HG02938 (cell line): ENCODE measurements around the gene LY6G6D.

Experiments used
- ATAC-seq: cut with Tn5 transposase; IDR thresholded peaks from one replicate; pipeline ENCODE4 v1.9.1; 2021; ENCODE audit warnings: mild to moderate bottlenecking, moderate library complexity; ENCODE audit not compliant: unreplicated experiment

Gene LY6G6D

DNA sequence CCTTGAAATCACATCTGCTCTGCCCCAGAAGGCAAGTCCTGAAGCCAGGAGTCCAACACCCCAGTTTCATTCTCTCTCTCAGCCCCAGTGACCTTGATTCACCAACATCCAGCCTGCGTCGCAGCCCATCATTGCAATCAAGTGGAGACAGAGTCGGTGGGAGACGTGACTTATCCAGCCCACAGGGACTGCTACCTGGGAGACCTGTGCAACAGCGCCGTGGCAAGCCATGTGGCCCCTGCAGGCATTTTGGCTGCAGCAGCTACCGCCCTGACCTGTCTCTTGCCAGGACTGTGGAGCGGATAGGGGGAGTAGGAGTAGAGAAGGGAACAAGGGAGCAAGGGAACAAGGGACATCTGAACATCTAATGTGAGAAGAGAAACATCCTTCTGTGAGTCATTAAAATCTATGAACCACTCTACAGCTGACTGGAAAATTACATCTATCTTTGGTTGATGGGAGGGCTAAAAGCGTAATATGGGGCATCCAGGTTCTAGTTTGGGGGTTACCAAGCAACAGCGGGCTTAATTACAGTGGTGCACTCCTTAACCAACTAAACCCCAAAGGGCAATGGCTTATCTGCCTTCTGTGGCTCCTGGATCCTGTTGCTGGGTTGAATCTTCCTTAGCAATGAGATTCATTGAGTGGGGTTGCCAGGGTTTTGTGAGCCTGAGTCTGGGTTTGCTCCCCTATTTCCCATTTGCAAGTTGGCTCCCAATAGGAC lies 2.5 kb downstream of the LY6G6D start:
- ATAC-seq = no peak

DNA sequence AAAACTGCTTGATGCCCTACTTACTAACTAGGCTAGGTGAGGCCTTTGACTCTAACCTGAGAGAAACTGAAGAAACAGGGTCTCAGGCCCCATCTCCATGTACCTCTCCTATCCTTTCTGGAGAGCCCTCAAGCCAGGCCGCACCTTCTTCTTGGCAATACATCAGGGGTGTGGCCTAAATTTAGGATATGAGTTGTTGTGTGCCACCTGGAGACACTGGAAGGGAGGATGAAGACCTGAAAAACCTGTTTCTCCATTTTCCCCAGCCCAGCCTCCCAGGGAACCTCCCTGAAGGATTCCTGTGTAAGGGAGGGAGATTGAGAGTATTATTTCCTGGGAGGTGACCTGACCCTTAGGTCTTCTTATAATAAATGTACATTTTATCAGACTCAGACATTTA lies 3.1 kb downstream of the LY6G6D start:
- ATAC-seq = no peak

DNA sequence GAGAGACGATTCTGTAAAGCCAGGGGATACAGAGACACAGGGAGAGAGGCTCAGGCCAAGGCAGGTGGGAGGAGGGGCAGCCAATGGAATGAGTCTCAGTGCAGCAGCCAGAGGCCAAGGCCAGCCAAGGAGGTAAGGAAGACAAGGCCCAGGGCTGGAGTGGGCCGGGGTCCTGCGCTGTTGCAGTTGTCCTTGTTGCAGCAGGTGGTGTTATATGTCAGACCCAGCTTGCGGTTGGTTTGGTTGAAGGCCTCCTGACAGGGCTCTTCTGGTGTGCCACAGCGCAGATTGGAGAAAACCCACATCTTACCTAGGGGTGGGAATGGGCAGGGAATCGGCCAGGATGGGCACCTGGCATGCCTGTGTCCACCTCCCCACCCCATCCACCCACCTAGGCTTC lies 3.9 kb downstream of the LY6G6D start:
- ATAC-seq = no peak

DNA sequence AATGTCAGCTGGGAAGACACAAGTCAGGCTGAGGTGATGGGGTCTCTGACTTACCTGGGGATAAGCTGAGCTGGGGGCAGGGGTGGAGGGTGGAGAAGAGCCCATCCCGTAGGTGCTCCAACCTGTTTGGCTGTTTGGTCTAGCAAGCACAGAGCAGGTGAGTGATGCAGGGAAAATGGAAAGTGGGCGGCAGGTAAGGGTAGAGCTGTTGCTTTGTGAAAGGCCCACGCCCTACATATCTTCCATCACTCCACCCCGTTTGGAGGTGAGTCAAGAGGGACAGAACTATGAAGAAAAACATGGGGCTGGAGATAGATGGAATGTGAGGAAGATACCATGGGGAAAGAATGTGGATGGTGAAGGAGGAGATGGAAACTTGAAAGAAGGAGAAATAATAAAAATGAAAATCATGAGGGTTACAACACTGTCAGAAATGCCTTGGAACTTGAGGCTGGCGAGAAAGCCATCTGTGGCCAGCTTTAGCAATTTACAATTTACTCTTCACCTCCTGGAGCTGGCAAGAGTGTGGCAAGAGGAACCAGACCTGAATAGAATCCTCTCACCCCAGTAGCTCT lies 5.1 kb downstream of the LY6G6D start:
- ATAC-seq = no peak

DNA sequence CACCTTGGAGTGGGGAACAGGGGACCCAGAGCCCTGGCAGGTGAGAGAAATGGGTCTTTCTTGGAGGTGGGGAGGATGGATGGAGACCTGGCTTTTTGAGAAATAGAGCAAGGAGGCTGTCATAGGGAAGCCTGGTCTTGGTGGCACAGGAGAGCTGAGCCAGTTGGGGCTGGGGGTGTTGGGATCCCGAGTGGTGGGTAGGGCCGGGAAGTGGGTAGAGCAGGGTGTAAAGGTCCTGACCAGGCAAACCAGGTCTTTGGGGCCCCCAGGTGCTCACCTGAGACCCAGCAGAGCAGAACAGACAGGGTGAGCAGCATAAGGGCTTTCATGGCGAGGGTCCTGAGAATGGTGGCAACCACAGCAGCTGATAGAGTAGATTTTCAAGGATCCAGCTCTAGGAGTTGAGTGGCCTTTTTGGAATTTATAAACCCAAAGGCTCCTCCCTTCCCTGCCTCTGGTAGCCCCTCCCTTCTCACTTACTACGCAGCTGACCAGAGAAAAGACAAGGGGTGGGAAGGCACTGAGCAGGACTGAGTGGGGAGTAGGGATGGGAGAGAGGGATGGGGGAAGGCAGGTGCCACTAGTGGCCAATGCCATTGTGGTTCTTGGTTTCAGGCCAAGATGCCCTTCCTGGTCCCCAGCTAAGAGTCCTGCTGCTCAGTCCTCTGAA lies 6.3 kb downstream of the LY6G6D start, which contains the start of gene LY6G6C:
Gene LY6G6C (minus strand): TSS at position 396 of the 670 bp plus-strand sequence. CDS start 67 bp downstream, at position 329.
- no peak for ATAC-seq

- no peak for ATAC-seq
These were observed 7.0 kb downstream of the LY6G6D start for GRCh38 chr6:31722173-31722572.

DNA sequence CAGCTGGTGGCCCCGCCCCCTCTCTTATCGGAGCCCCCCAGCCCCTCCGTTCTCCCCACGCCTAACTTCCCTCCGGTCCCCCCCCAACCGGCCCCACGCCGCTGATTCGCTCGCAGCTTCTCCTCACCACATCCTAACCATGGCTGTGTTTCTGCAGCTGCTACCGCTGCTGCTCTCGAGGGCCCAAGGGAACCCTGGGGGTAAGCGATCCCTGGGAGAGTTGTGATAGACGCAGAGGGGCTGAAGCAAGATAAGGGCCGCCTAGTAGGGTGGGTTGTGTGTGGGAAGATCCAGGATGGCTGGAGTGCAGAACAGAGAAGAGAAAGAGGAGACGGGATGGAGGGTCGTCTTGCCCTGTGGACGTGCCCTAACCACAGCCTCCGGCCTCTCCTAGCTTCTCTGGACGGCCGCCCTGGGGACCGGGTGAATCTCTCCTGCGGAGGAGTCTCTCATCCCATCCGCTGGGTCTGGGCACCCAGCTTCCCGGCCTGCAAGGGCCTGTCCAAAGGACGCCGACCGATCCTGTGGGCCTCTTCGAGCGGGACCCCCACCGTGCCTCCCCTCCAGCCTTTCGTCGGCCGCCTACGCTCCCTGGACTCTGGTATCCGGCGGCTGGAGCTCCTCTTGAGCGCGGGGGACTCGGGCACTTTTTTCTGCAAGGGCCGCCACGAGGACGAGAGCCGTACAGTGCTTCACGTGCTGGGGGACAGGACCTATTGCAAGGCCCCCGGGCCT lies 8.3 kb downstream of the LY6G6D start, which contains the start of gene MPIG6B:
Gene MPIG6B (plus strand): TSS at position 129 of the 735 bp plus-strand sequence. CDS start 11 bp downstream, at position 140.
- ATAC-seq = no peak

DNA sequence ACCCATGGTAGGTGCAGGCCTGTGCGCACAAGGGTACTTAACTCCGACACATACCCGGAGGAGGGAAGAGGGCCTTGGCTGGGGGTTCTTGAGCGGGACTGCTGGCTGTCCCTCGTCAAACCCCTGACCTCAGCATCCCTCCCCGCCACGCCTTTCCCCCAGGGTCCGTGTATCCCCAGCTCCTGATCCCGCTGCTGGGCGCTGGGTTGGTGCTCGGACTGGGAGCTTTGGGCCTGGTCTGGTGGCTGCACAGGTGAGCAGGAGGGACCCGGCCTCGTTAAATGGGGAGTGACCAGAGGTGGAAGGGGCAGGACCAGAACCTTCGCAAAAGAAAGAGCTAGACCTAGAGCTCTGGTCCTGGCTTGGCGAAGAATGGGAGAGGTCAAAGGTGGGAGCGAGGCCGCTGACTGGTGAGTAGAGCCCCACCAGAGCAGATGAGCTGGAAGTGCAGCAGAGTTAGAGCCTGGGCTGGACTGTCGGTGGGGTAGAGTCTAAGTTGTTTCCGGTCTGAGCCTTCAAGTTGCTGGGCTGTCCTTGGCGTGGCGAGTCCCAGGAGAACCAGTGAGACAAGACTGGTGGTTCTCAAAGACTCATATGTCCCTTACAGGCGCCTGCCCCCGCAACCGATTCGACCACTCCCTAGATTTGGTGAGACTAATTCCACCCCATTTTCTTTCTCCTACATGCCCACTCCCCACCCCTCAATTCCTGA lies 9.0 kb downstream of the LY6G6D start:
- no peak for ATAC-seq

DNA sequence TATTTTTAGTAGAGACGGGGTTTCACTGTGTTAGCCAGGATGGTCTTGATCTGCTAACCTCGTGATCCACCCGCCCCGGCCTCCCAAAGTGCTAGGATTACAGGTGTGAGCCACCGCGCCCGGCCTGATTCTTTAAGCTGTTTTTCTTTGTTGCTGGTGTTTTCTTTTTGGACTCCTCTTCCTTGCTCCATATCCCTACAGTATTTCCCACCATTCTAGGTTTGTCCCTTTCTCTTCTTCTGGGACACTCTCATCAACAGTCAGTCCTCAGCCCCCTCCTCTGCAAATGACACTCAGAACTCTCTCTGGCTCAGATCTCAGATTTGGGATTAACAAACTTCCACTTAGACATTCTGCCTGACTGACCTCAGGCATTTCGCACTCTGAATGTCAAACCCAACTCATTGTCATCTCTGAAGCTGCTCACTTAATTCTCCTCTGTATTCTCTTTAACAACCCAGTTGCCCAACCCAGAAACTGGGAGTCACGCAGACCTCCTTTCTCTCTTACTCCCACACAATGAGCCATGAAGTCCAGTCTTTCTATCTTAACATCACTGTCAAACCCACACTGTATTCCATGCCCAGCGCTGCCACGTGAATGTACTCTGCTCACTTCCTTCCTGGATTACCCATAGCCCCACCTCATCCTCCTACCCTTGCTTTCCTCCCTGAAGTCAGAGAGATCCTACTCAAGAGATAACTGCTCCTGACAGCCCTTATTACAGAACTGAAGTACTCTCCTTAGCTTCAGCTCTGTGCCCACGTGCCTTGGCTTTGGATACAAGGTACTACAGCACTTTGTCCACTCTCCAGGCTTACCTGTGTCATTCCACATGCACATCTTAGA lies 10.6 kb downstream of the LY6G6D start:
- ATAC-seq = no peak

DNA sequence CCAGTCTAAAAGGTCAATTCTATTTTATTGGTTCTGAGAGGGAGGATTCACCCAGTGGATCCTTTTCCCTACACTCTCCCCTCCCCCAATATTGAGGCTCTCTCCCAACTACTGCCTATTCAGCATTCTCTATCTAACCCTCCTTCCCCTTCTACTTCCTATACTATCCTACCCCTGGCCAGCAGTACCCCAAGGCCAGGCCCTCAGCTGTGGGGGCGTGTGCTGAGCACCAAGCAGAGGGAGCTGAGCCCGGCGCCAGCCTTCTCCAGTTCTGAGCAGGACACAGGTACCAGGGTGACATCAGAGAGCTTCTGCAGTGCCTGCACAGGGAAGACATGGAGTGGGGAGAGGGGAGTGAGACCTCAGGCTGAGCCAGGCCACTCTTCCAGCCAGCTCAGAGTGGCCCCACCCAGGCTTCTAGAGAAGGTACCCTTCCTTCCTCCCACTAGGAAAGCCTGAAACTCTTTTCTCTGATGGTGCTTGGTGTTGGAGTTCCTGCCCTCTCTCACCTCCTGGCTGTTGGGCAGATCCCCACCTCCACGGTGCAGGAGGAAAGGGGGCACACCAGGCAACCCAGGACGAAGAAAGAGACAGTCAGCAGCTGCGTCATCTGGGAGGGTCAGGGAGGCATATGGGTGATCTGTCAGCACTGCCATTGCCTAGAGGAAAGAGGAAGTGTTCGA lies 12.0 kb downstream of the LY6G6D start:
- peak; percentile 65 for ATAC-seq

DNA sequence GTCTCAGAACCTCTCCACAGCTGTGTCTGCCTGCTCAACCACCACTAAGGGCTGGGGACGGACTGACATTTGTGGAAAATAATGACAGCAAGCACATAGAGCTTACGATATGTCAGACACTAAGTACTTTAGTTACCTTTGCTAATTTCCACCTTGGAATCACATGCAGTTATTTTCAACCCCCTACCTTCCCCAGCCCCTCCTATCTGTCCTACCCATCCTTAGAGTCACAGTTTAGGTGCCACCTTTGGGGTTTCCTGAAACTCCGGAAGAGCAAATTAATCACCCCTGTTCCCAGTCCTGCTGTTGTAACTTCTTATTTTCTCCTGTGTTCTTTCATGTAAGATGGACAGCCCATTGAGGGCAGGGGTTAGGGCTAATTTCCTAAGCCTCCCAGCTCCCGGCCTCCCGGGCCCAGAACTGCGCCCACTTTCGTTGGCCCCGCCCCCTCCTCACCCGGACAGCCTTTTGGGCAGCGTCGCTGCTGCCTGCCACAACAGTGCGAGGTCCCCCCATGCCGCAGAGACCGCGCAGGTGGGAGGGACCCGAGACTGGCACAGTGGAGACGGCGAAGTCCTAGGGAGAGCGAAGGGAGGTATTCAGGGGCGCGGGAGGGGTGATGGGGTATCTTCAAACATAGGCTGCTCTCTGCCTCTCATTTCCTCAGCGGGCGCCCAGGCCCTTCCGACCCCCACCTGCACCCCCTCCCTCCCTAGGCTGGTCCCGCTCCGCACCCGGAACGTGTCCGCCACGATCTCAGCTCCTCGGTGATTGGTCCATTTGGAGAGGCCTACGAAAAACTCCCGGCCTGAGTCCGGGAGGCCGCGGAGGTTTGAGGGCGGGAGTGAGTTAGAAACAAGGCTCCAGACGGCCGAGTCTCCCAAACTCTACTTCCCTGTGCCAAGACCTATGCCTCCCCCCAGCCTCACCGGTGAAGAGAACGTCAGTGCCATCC lies 12.8 kb downstream of the LY6G6D start:
- ATAC-seq = no peak

DNA sequence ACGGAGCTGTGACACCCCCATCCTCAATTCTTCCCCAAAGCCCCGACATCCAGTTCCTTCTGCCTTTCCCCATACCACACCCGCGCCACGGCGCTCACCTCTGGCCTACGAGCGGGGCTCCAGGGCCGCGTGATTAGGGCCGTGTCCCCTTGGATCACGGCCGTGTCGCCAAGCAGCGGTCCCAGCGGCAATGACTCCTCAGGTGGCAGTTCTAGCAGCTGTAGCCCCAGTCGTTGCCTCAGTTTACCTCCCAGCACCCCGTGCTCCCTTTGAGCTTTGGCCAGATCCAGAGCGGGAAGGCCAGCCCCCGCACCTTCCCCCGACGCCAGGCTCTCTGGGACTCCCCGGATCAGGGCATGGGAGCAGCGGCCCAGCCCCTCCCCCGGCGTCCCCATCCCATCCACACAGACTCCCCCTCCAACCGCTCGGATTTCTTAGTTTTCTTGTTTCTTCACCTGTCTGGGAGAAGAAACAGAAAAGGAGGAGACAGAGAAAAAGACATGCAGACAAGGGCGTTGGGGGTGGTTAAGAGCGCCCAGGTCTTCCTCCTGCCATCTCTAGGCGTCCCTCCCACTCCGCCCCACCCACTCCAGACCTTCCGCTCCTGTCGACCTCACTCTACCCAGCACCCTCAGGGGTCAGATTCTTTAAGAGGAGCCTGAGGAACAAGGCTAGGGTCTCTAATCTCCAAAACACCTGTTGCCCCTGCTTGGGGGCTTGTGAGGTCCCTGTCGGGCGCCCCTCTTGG lies 13.8 kb downstream of the LY6G6D start, which contains the start of gene DDAH2:
Gene DDAH2 (minus strand): TSS at position 533 of the 748 bp plus-strand sequence. CDS start 138 bp downstream, at position 395.
- ATAC-seq = peak; percentile 5

DNA sequence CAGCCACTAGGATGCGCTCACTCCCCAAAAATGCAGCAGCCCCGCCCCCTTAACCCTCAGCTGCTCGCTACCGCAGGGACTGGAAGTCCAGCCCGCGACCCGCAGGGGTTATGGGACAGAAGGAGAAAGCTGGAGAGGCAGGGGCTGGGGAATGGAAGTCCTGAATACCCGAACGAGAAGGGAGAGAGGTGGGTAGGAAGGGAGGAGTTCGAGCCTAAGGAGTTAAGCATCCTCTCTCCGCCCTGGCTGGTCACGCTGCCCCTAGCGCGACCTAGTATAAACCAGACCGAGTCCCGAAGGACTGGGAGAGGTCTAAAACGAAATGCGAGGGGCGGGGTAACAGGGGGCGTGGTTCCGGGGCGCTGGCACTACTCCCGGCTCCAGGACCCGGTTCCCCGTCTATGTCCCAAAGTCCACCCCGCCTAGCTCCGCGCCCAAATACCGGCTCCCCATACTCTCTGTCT lies 14.4 kb downstream of the LY6G6D start:
- peak; percentile 45 for ATAC-seq

GRCh38 chr6:31729979-31730630 lies 15.0 kb downstream of the LY6G6D start:
- peak; percentile 29 for ATAC-seq

DNA sequence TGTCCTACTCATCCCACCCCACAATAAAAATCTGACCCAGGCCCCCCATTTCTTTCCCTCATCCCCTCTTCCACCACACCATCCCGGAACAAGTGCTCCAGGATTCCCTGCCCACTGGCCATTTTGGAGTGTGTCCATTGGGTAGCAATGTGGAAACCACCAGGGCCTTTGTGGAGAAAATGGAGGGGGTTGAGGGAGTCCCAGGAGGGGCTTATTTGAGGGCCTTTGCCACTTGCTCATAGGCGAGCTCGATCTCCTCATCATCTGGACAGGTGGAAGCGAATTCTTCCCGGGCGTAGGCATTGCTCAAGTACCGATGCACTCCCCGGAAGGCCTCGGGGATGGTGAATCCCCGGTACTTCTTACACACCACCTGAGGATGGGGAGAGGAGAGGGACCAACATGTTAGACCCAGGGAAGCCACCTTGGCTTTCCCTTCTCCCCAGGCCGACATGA lies 15.5 kb downstream of the LY6G6D start:
- no peak for ATAC-seq

DNA sequence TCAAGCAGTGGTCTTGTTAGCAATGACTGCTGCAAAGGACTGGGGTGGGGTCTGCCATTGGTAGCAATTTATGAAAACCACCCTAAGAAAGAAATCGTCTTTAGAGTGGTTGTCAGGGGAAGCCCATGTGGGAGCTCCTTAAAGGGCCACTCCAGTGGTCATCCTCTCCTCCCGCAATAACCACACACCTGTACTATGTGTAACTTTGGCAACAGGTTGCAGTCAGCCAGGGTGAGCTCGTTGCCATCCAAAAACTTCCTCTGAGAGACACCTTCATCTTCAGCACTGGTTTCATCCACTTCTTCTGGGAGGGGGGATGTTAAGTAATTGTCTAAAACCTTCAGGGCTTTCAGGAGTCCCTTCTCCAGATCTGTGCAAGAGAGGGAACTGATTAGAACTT lies 16.9 kb downstream of the LY6G6D start:
- no peak for ATAC-seq
